Brain pericyte (primary cell): ENCODE measurements around the gene SMURF2.

Experiments
- DNase-seq: peaks from one replicate; pipeline ENCODE4 v3.0.0-alpha.2; 2012; ENCODE audit warnings: low read depth, low spot score

The SMURF2 gene

GRCh38 chr17:64540118-64540776, 121.9 kb downstream of the SMURF2 start:
- no peak for DNase-seq

GRCh38 chr17:64538508-64539130, 123.5 kb downstream of the SMURF2 start:
- DNase-seq: no peak

- no peak for DNase-seq
These were observed 124.6 kb downstream of the SMURF2 start for GRCh38 chr17:64537488-64537887.

- no peak for DNase-seq
These were observed 125.2 kb downstream of the SMURF2 start for GRCh38 chr17:64536913-64537312.

GRCh38 chr17:64535357-64535756, 126.8 kb downstream of the SMURF2 start:
- no peak for DNase-seq

GRCh38 chr17:64534187-64534586, 127.9 kb downstream of the SMURF2 start:
- DNase-seq: no peak

- no peak for DNase-seq
These were observed 128.3 kb downstream of the SMURF2 start for GRCh38 chr17:64533784-64534183.

- no peak for DNase-seq
These were observed 129.7 kb downstream of the SMURF2 start for GRCh38 chr17:64532409-64532808.

GRCh38 chr17:64531955-64532371, 130.1 kb downstream of the SMURF2 start:
- DNase-seq: no peak

- no peak for DNase-seq
These were observed 132.9 kb downstream of the SMURF2 start for GRCh38 chr17:64529221-64529620.

- DNase-seq: no peak
These were observed 134.2 kb downstream of the SMURF2 start for GRCh38 chr17:64527914-64528313.

- no peak for DNase-seq
These were observed 141.7 kb downstream of the SMURF2 start for GRCh38 chr17:64520359-64520758.

GRCh38 chr17:64519601-64520000, 142.5 kb downstream of the SMURF2 start:
- no peak for DNase-seq

- no peak for DNase-seq
These were observed 146.3 kb downstream of the SMURF2 start for GRCh38 chr17:64515829-64516228.

- no peak for DNase-seq
These were observed 146.7 kb downstream of the SMURF2 start for GRCh38 chr17:64515419-64515818.

GRCh38 chr17:64509179-64509578, 152.9 kb downstream of the SMURF2 start:
- DNase-seq: no peak

- no peak for DNase-seq
These were observed 153.4 kb downstream of the SMURF2 start for GRCh38 chr17:64508683-64509082.

GRCh38 chr17:64507413-64507782, 154.7 kb downstream of the SMURF2 start:
- peak; percentile 24 for DNase-seq

GRCh38 chr17:64506576-64507412, 155.3 kb downstream of the SMURF2 start, which contains the start of gene CEP95:
CEP95 (plus strand) TSS chr17:64506977; CDS start chr17:64507098, 121 bp downstream.
- DNase-seq: peak; percentile 93

- DNase-seq: no peak
These were observed 155.9 kb downstream of the SMURF2 start, which contains the start of gene DDX5 for GRCh38 chr17:64506201-64506575. DDX5 (minus strand) TSS chr17:64506289; CDS start chr17:64506119, 170 bp downstream.

- peak; percentile 53 for DNase-seq
These were observed 156.5 kb downstream of the SMURF2 start for GRCh38 chr17:64505340-64506200.
